Stimulated activated CD4-positive, alpha-beta T cell treated with anti-CD3 and anti-CD28 coated beads, TNF-alpha, amount 100 ng/mL, for 48 hours (primary cell): ENCODE measurements around the gene EPB41L1.

Experiments used
- DNase-seq, 3 donors: peaks; one replicate each; pipeline ENCODE4 v3.0.0-alpha.2; 2020; ENCODE audit warnings: low read depth in 3 of 3

EPB41L1 gene

DNA sequence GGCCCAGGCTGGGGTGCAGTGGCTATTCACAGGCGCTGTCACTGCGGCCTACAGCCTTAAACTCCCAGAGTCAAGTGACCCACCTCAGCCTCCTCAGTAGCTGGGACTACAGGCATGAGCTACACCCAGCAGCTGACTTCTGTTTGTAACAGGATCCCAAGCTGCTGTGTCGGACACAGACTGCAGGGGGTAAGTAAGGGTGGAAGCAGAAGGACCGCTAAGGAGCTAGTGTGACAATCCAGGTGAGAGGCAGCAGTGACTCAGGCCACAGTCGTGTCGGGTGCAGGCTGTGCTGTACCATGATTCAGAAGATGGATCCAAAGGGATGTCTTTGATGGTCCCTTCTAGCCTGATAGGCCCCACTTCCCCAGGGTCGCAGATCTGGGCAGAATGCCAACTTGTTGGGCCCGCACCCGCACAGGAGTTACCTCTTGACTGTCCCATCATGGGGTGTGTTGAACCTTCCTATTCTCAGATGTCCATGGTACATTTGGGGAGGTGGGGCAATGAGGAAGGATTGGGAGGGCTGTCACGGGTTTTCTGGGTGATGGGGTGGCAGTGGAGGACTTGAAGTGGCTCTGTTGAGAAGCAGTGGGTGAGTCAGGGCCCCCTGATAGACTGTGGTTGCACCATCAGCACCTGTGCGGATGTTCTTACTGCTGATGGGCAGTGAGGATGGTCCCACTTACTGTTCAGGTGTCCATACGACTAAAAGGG lies 107.0 kb downstream of the EPB41L1 start:
- no peak for DNase-seq

GRCh38 chr20:36262440-36262839 lies 107.9 kb downstream of the EPB41L1 start:
- DNase-seq, result no peak

DNA sequence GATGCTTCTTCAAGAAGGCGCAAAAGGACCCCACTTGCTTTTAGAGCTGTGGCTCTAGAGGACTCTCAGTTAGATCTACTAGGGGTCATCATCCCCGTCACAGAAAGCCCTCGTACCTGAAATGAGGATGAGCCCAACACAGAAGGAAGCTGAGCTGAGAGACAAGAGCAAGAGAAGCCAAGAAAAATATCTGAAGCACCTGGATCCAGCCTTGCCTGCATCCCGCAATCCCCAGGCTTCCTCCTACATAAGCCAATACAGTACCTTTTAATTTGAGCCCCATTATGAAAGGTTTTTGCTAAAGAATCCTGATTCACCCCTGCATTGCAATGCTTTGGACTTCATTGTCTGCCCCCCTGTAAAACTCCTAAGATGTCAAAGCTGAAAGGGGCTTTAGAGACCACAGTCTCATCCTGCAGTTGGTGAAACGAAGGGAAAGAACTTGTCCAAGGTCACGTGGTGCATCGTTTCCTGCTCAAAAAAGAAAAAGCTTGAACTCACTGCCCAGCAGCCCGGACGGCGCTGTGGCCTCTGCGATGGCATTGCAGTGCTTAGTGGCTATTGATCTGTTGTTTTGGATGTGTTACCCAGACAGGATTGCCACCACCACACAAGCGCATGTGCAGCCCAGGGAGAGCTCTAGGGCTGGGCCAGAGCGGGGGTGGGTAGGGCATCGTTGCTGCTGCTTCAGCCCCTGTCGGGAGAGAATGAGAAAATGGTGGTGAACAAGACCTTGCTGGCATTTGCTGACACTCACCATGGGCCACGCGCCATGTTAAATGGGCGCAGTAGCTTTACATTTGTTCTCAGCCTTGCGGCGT lies 110.1 kb downstream of the EPB41L1 start:
- DNase-seq, result no peak

- DNase-seq, result no peak
Measured at GRCh38 chr20:36266189-36266588, 111.6 kb downstream of the EPB41L1 start.

GRCh38 chr20:36267605-36268381 lies 113.3 kb downstream of the EPB41L1 start:
- DNase-seq, result no peak

- no peak for DNase-seq
Measured at GRCh38 chr20:36268440-36269342, 114.2 kb downstream of the EPB41L1 start.

DNA sequence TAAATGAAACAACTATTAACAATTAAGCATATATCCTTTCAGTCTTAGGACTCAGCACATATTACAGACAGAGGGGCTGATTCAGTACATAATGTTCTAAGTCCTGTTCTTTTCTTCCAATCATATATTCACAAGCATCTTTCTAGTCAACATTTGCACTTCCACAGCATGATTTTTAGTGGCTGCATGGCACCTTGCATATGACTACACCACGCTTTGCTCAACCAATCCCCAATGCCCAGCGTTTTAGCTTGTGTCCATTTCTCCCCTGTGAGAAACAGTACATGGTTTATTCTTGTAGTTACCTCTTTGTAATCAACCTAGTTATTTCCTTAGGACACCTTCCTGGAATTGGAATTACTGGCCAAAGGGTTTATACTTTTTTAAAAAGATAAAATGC lies 115.0 kb downstream of the EPB41L1 start:
- DNase-seq, result no peak

- no peak for DNase-seq
Measured at GRCh38 chr20:36270744-36271638, 116.5 kb downstream of the EPB41L1 start.

- DNase-seq, result no peak
Measured at GRCh38 chr20:36271639-36272546, 117.4 kb downstream of the EPB41L1 start.

- DNase-seq, result no peak
Measured at GRCh38 chr20:36272547-36273220, 118.1 kb downstream of the EPB41L1 start.

GRCh38 chr20:36273414-36274180 lies 119.1 kb downstream of the EPB41L1 start:
- DNase-seq, result no peak

- no peak for DNase-seq
Measured at GRCh38 chr20:36274181-36274841, 119.8 kb downstream of the EPB41L1 start.

DNA sequence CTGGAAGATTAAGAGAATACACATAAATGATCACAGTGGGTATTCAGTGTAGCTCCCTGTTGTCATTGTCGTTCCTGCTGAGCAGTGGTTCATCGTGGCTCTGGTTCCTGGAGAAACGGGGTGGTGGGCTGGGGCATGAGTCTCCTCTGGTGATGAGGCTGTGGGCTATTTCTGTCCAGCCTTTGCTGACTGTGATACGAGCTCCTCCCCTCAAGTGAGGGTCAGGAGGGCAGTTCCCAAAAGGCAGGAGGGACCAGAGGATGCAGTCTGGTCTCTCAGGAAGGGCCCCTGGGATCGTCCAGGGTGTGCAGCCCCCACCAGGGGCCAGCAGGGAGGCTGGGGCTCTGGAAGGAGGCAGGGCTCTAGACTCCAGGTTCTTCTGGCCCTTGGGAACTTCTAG lies 120.5 kb downstream of the EPB41L1 start:
- DNase-seq, result no peak

GRCh38 chr20:36275441-36276189 lies 121.1 kb downstream of the EPB41L1 start:
- no peak for DNase-seq

DNA sequence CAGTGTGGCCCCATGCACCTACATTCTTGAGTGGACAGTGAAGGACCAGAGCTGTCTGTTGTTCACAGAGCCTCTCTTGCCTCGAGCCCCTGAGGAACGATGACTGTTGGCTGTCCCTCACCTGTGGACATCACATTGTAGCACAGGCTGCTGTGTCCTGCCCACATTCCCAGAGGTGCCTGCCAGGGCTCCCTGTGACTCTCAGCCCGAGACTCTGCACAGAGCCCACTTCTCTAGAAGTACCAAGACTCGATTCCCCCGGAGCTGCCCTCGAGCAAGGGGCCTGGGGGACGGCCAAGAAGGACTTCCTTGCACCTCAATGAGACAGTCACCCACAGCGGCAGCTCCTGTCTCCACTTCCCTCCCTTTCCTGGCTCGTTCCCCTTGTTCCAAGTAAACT lies 123.0 kb downstream of the EPB41L1 start:
- no peak for DNase-seq

DNA sequence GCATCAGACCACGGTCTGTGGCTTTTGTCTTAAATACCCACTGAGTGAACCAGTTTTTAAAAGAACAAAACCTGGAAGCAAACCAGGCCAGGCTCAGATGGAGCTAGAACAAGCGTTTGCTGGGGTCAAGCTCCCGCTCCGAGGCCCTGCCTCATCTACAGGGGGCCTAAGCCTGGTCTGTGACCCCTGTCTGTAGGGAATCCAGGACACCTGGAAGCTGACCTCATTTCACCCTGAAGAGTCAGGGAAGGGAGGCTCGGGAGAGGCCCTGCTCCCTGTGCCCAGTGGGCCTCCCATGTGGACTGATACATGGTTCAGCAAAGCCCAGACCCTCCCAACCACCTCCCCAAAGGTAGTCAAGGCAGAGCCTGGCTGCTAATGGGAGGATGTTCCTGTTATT lies 124.8 kb downstream of the EPB41L1 start:
- DNase-seq, result no peak

- no peak for DNase-seq
Measured at GRCh38 chr20:36279776-36280175, 125.2 kb downstream of the EPB41L1 start.
